GM21529 (cell line): ENCODE measurements around the gene C9orf50.
"Not testable (repeated sequence)": the region's sequence is repeated elsewhere in the genome, so short reads cannot be mapped to it uniquely, and the experiment has no call there.

Experiments used
- ATAC-seq: cut with Tn5 transposase; IDR thresholded peaks from one replicate; pipeline ENCODE4 v1.9.1; 2021; ENCODE audit not compliant: unreplicated experiment

The C9orf50 gene

DNA sequence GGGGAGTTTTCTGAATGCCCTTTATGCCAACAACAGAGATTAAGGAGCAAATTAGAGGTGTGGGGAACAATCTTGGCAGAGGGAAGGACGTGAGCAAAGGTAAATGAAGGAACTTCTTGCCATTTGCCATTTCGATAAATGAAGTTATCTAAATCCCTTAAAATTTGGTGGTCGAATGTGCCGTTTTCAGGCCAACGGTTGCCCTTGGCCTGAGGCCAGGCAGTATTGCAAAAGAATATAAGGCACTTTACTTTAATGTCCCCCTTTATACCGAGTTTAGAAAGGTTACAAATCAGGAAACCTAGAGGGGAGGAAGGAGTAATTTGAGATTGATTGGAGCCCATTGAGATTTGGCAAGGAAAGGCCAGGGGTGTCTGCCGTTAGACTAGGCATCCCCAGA is 26.3 kb downstream of the C9orf50 start:
- ATAC-seq: no peak

DNA sequence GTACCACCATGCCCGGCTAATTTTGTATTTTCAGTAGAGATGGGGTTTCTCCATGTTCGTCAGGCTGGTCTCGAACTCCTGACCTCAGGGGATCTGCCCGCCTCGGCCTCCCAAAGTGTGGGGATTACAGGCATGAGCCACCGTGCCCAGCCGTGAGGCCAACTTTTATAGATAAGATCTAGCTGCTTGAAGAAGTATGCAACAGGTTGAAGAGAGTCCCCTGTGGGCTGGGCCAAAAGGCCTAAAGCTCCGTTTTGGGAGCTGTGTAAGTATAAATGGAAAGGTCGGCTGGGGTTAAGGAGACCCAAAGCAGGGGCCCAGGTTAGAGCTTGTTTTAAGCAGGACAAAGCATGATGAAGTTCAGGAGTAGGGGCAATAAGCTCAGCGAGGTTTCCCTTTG is 28.1 kb downstream of the C9orf50 start:
- ATAC-seq: not testable (repeated sequence)

- ATAC-seq: no peak
Observed at GRCh38 chr9:129591916-129592315, 29.0 kb downstream of the C9orf50 start.

DNA sequence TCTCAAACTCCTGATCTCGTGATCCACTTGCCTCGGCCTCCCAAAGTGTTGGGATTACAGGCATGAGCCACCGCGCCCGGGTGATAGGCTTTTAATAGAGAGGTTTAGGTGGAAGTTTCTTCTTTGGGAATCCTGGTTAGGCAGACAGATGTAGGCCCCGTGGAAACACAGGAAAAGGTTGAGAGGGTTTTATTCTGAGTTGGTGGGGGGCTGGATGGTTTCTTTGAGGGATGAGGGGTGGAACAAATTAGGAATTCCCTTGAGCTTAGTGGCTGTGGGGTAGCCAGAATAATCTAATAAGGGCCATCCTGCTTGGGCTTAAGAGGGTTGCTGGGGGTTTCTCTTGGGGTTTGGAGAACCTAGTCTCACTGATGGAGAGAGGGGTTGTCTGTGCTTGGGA is 30.4 kb downstream of the C9orf50 start:
- ATAC-seq: no peak

- no peak for ATAC-seq
Observed at GRCh38 chr9:129587487-129588262, 33.2 kb downstream of the C9orf50 start.

DNA sequence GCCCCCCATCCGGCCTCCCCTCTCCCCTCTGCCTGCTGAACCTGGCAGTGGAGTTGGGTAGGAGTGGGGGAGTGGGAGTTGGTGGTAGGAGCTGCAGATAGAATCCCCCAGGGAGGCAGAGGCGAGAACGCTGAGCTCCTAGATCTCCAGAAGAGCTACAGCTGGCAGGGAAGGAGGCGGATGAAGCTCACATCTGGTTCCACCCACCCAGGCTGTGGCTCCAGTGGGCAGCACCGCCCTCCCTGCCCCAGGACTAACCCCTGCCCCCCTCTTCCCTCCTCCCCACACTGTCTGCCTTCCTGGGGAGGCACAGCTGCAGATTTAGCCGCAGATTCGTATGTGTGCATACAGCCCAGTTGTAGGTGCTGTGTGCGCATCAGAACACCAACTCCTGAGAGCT is 34.2 kb downstream of the C9orf50 start:
- ATAC-seq: no peak

DNA sequence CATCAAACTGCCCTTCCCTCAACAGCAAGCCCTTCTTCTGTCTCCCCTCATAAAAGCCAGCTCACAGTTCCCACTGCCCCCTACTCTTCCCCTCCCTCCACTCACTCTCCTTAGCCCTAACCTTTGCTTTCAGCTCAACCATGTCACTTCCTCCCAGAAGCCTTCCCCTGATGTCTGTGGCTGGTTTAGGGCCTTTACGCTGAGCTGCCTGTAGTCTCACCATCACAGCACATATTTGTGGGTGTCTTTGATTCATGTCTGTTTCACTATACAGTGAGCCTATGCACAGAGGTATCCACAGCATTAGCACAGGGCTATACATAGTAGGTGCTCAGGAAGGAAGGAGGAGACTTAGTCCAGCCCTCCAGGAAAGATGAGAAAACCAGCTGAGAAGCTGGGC is 34.7 kb downstream of the C9orf50 start:
- ATAC-seq: no peak

GRCh38 chr9:129585352-129585751 is 35.5 kb downstream of the C9orf50 start:
- ATAC-seq: no peak

DNA sequence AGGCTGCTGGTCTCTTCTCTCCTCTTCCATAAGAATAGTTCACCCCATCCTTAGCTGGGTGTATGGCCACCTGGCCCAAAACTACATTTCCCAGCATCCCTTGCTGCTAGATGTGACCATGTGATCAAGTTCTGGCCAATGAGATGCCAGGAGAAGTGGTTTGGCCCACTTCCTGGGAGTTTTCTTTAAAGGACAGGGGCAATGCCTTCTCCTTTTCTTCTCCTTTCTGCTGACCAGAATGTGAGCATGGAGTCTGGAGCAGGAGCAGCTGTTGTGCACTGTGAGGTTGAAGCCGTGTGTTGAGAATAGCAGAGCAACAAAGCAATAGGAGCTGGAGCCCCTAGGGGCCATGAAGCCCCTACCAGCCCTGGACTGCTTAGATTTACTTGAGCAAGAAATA is 36.8 kb downstream of the C9orf50 start:
- ATAC-seq: peak; percentile 65

GRCh38 chr9:129583308-129584038 is 37.4 kb downstream of the C9orf50 start:
- no peak for ATAC-seq

DNA sequence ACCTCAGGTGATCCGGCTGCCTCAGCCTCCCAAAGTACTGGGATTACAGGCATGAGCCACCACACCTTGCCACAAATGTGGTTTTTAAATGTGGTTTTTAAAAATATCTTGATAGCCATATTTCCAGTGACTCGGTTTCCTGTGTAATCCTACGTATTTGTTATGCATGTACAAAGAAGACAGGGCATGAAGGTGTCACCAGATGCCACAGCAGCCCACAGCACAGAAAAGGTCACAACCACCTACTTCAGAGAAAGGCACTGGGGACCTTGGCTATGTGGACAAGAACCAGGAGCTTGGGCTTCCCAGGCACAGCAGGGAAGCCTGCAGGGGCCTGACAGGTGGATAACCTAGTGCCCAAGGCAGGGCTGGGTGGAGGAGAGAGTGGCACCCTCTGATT is 38.0 kb downstream of the C9orf50 start:
- no peak for ATAC-seq

GRCh38 chr9:129581505-129582189 is 39.3 kb downstream of the C9orf50 start:
- no peak for ATAC-seq

- no peak for ATAC-seq
Observed at GRCh38 chr9:129580211-129580915, 40.5 kb downstream of the C9orf50 start.

DNA sequence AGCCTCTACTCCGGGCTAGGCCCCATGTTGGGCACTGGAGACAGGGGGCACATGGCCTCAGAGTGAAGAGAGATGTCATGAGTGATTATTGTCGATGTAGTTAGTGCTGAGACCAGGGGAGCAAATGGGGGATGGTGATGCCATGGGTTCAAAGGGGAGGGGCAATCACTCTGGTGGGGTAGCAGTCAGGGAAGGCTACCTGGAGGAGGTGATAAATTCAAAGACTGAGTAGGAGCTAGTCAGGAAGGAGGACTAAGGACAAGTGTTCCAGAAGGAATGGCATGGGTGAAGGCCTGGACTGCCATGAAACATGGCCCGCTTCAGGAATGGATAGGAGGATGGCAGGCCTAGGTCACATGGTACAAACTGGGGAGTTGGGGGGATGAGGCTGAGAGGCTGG is 41.6 kb downstream of the C9orf50 start:
- ATAC-seq: no peak

GRCh38 chr9:129576546-129577543 is 44.1 kb downstream of the C9orf50 start:
- no peak for ATAC-seq

DNA sequence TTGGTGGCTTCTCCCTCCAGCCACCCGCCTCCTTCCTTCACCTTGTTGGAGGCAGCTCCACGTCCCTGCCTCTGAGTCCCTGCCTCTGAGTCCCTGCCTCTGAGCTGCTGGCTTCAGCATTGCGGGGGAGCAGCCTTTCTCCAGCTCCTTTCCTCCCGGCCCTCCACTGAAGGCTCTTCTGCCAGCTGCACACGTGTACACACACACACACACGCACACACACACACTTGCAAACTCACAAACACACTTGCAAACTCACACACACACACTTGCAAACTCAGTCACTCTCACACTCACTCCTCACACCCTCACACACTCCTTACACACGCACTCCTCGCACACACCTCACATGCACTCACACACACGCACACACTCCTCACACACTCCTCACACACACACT is 45.1 kb downstream of the C9orf50 start:
- no peak for ATAC-seq

- ATAC-seq: no peak
Observed at GRCh38 chr9:129574911-129575585, 45.9 kb downstream of the C9orf50 start.

GRCh38 chr9:129573977-129574376 is 46.9 kb downstream of the C9orf50 start:
- no peak for ATAC-seq

- ATAC-seq: no peak
Observed at GRCh38 chr9:129572517-129572916, 48.4 kb downstream of the C9orf50 start.

DNA sequence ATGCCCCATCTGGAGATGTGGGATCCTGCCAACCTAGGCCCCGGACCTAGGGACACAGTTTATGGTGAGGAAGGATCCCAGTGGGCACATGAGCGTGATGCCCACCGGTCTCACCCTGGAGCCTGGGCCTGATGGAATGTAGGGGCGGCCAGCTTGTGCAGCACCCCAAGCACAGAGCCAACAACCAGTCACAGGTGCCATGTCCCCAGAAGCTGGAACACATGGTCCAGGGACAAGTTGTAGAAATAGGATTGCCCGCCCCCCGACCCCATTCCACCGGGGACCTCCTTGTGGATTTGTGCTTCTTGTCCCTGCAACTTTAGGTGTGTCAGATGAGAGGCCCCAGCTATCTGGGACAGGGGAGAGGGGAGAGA is 48.9 kb downstream of the C9orf50 start:
- no peak for ATAC-seq
